ENCODE results near the gene FBXW11. TPM values are rescaled to one million over a fixed set of nuclear protein-coding genes. Genes with fewer than 3 reads are reported as not detected.
A peak's percentile ranks its signal among the peaks of the same experiment; 100 is the strongest.

Gene FBXW11
- total RNA-seq (2021), result 84.0 and 85.3 TPM in 2 replicates
- long read RNA-seq, full-length matches to known transcripts, result 98 of 168 reads
- long read RNA-seq, partial matches to known transcripts, result 20 of 168 reads
- long read RNA-seq, other reads (novel, unspliced or antisense), result 50 of 168 reads

- TF ChIP-seq, protein P1, sequence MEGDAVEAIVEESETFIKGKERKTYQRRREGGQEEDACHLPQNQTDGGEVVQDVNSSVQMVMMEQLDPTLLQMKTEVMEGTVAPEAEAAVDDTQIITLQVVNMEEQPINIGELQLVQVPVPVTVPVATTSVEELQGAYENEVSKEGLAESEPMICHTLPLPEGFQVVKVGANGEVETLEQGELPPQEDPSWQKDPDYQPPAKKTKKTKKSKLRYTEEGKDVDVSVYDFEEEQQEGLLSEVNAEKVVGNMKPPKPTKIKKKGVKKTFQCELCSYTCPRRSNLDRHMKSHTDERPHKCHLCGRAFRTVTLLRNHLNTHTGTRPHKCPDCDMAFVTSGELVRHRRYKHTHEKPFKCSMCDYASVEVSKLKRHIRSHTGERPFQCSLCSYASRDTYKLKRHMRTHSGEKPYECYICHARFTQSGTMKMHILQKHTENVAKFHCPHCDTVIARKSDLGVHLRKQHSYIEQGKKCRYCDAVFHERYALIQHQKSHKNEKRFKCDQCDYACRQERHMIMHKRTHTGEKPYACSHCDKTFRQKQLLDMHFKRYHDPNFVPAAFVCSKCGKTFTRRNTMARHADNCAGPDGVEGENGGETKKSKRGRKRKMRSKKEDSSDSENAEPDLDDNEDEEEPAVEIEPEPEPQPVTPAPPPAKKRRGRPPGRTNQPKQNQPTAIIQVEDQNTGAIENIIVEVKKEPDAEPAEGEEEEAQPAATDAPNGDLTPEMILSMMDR (conservative IDR thresholded peaks at IDR 0.05), result no peak
- peaks cover 35% of the 10 kb centered on the region; the same call in 1 of the 2 replicates for H3K79me2 ChIP-seq (ENCODE audit: insufficient read depth, low read length)
- H3K4me1 ChIP-seq (ENCODE audit: insufficient read depth, low read length), result peaks cover 11% of the 10 kb centered on the region
These were observed at the start of gene FBXW11 for GRCh38 chr5:172006321-172007174. Gene FBXW11 (minus strand): TSS chr5:172006638. CDS start chr5:172006502, 136 bp downstream.

More at GRCh38 chr5:172006321-172007174, at the start of gene FBXW11:
- Histone ChIP-seq H2BK20ac (ENCODE audit: low read depth, low read length, poor library complexity, severe bottlenecking) (no peak within 1 kb of the TSS), H2BK120ac (ENCODE audit: low read depth, low read length, poor library complexity, severe bottlenecking) (no peak within 1 kb of the TSS), H3K27me3 (ENCODE audit: insufficient read depth, low read length) (no peaks in the 10 kb centered on the region), H2BK12ac (ENCODE audit: insufficient read length, low read depth, low read length) (no peak within 1 kb of the TSS), H3K9ac (ENCODE audit: extremely low read depth, insufficient read length, low read length) (peak within 1 kb of the TSS; percentile 94), H4K91ac (ENCODE audit: insufficient read length, low read depth, low read length) (no peak within 1 kb of the TSS), H3K79me1 (ENCODE audit: insufficient read depth, low read depth, low read length, poor library complexity, severe bottlenecking) (peaks cover 3% of the 10 kb centered on the region), H3K27ac (ENCODE audit: insufficient read length, low read depth, low read length) (peak within 1 kb of the TSS; percentile 92), H2BK5ac (ENCODE audit: insufficient read length, low read length) (peak within 1 kb of the TSS; percentile 99), H3K23me2 (ENCODE audit: insufficient read length, low read depth, low read length, poor library complexity, severe bottlenecking) (peaks cover 16% of the 10 kb centered on the region), H2AK5ac (ENCODE audit: insufficient read length, low read length) (no peak within 1 kb of the TSS), H2BK15ac (ENCODE audit: low read depth, low read length) (no peak within 1 kb of the TSS), H3T11ph (ENCODE audit: low read length) (no peak within 1 kb of the TSS), H3K4ac (ENCODE audit: low read depth, low read length) (no peak within 1 kb of the TSS; the same call in 1 of the 2 replicates), H4K8ac (replicated peaks; ENCODE audit: insufficient read length, low read depth, low read length) (no peak within 1 kb of the TSS), H3K9me3 (ENCODE audit: control insufficient read depth, low read depth, low read length) (no peaks in the 10 kb centered on the region), H2AFZ (ENCODE audit: low read length) (peak within 1 kb of the TSS; percentile 93), H3K14ac (ENCODE audit: insufficient read depth, low read length) (peak within 1 kb of the TSS; percentile 99), H3K4me2 (ENCODE audit: insufficient read depth, insufficient read length, low read length) (peak within 1 kb of the TSS; percentile 90), H3K56ac (ENCODE audit: insufficient read length, low read depth, low read length) (peak within 1 kb of the TSS; percentile 69), H3K23ac (ENCODE audit: insufficient read length, low read depth, low read length) (no peak within 1 kb of the TSS), H4K5ac (ENCODE audit: insufficient read length, low read depth, low read length) (no peak within 1 kb of the TSS), H3K18ac (ENCODE audit: insufficient read length, low read depth, low read length) (peak within 1 kb of the TSS; percentile 100), H4K20me1 (ENCODE audit: control insufficient read depth, insufficient read depth, insufficient read length) (no peaks in the 10 kb centered on the region)
- peak within 1 kb of the TSS; percentile 98 to 99 (median 98) for H3K27ac Mint-ChIP-seq
- H3K4me3 Mint-ChIP-seq, result peak within 1 kb of the TSS; percentile 94 to 97
- no CpG with 5 or more reads among the region's 81 CpGs for WGBS (ENCODE audit: extremely low coverage, insufficient read length, low lambda C conversion rate)
- DNase-seq, result peak; percentile 97
- H3K36me3 Mint-ChIP-seq (ENCODE audit: insufficient read depth in 1 of 3, low read depth in 3 of 3), result peaks cover 0 to 14% (median 10%) of the 10 kb centered on the region in 3 experiments; a peak in 5 of 7 replicates
- no peaks in the 10 kb centered on the region for H3K27me3 Mint-ChIP-seq (ENCODE audit: low read depth)
- H3K4me1 Mint-ChIP-seq, result peaks cover 62 to 69% of the 10 kb centered on the region in 2 experiments
- no peaks in the 10 kb centered on the region for H3K9me3 Mint-ChIP-seq
